H1 (cell line): Measurements from ENCODE around the gene ZNF672. TPM values are rescaled to one million over a fixed set of nuclear protein-coding genes. Genes with fewer than 3 reads are reported as not detected.

ENCODE experiments used
- CTCF ChIP-seq, 3 experiments: IDR thresholded peaks; 1 replicate in 2 of 3; 2 replicates in 1 of 3; pipeline versions ENCODE4 v1.5.1 to v1.6.1; 2011; ENCODE audit warnings: low read length in 3 of 3, mild to moderate bottlenecking in 3 of 3, inconsistent platforms in 2 of 3, low read depth in 1 of 3, moderate library complexity in 1 of 3; ENCODE audit not compliant: insufficient read depth in 1 of 3; ENCODE audit errors: control extremely low read depth in 1 of 3
- RBBP5 ChIP-seq: IDR thresholded peaks from 2 replicates; pipeline ENCODE4 v1.7.1; 2012; ENCODE audit warnings: low read depth, mild to moderate bottlenecking, inconsistent platforms, low read length, moderate library complexity, borderline replicate concordance
- RFX5 ChIP-seq: IDR thresholded peaks from 2 replicates; pipeline ENCODE4 v1.6.1; 2011; ENCODE audit warnings: low read depth, low read length, improper control_type of control experiment, borderline replicate concordance
- SP1 ChIP-seq: IDR thresholded peaks from 2 replicates; pipeline ENCODE4 v1.6.1; 2011; ENCODE audit warnings: low read depth, low read length
- SRF ChIP-seq: IDR thresholded peaks from 2 replicates; pipeline ENCODE4 v1.6.1; 2011; ENCODE audit warnings: mild to moderate bottlenecking, low read depth, low read length, moderate library complexity
- TCF12 ChIP-seq: IDR thresholded peaks from 2 replicates; pipeline ENCODE4 v1.6.1; 2011; ENCODE audit warnings: low read depth, mild to moderate bottlenecking, low read length
- TEAD4 ChIP-seq: IDR thresholded peaks from 2 replicates; pipeline ENCODE4 v1.6.1; 2012; ENCODE audit warnings: low read depth, low read length, inconsistent platforms, mixed read lengths
- polyA plus RNA-seq, 7 experiments: library from polyadenylated mRNA; depleted of rRNA in 3 of 7; stranded (reverse) in 5 of 7; unstranded in 2 of 7; fragments of >200 nt in 5 of 7; fragments of 200-250 nt in 2 of 7; gene quantifications; 1 replicate in 5 of 7; 2 replicates in 1 of 7; 4 replicates in 1 of 7; pipeline versions ENCODE4 v1.2.1 to v1.2.3, GENCODE V29; 2011 to 2013; ENCODE audit warnings: missing spikeins in 2 of 7, mixed read lengths in 2 of 7
- total RNA-seq: library from RNA; stranded (reverse); fragmentation: NEBNext Ultra II Directional; extraction: Animal tissue kit (Norgen Biotek cat#: 25700); gene quantifications from 2 replicates; pipeline ENCODE4 v1.2.1, GENCODE V29; 2021
- TF ChIP-seq, protein P1 (sequence below): IDR thresholded peaks from 2 replicates; pipeline ENCODE4 v1.6.1; 2011; ENCODE audit warnings: low read depth, mild to moderate bottlenecking, low read length; ENCODE audit not compliant: insufficient read depth

The ZNF672 gene
- total and polyA plus RNA-seq, 2 of the 8 experiments (the other 6 are each of a cell fraction or from before 2014, with no cell fraction given), result 30.7 to 40.4 TPM

DNA sequence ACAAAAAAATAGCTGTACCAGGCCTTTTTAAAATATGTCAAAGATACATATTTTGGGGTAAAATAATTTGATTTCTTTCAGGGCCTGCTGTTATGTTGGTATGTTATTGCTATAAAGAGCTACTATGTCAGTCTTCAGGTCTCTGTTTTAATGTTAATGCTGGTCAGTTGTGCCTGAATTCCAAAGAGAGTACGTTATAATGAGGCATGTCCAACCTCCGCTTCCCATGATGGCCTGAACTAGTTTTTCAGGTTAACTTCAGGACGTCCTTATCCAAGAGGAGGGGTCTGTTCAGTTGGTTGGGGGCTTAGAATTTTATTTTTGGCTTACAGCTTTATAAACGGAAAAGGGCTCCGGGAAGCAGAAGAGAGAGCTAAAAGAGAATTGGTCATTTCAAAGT lies 47.6 kb upstream of the ZNF672 start (continued):
- TF ChIP-seq RBBP5 (no peak), RFX5 (no peak), CTCF (IDR thresholded peaks at IDR 0.05; ENCODE audit: control extremely low read depth in 1 of 3, insufficient read depth in 1 of 3, low read depth in 1 of 3, low read length in 3 of 3) (no peak), SP1 (no peak), SRF (no peak), TEAD4 (no peak), TCF12 (no peak)
- TF ChIP-seq, protein P1, sequence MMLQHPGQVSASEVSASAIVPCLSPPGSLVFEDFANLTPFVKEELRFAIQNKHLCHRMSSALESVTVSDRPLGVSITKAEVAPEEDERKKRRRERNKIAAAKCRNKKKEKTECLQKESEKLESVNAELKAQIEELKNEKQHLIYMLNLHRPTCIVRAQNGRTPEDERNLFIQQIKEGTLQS, result no peak
